Measurements from ENCODE around the gene GUCA1A.
"Not testable (repeated sequence)": the region's sequence is repeated elsewhere in the genome, so short reads cannot be mapped to it uniquely, and the experiment has no call there.

DNA sequence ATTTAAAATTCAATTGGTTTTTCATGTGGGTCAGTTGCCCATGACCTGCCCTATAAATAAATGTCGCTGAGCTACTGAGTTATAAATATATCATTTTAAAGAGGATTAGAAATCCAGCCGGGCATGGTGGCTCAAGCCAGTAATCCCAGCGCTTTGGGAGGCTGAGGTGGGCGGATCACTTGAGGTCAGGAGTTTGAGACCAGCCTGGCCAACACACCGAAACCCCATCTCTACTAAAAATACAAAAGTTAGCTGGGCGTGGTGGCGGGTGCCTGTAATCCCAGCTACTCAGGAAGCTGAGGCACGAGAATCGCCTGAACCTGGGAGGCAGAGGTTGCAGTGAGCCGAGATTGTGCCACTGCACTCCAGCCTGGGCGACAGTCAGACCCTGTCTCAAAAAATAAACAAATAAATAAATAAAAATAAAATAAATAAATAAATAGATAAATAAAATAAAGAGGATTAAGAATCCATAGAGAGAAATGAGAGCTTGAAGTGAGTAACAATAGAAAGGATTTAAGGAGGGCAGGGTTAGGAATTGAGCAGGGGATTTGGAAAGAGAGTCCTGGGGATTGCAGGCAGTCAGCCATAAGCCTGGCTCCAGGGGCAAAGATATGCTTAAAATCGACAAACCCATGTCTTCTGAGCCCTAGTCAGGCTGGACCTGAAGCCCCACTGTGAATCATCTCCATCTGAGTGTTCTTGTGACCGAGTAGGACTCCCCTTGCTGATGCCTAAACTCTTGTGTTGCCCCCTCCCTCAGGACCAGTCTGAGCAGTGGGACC is 29.2 kb downstream of the GUCA1A start:
- TF ChIP-seq, protein P1, sequence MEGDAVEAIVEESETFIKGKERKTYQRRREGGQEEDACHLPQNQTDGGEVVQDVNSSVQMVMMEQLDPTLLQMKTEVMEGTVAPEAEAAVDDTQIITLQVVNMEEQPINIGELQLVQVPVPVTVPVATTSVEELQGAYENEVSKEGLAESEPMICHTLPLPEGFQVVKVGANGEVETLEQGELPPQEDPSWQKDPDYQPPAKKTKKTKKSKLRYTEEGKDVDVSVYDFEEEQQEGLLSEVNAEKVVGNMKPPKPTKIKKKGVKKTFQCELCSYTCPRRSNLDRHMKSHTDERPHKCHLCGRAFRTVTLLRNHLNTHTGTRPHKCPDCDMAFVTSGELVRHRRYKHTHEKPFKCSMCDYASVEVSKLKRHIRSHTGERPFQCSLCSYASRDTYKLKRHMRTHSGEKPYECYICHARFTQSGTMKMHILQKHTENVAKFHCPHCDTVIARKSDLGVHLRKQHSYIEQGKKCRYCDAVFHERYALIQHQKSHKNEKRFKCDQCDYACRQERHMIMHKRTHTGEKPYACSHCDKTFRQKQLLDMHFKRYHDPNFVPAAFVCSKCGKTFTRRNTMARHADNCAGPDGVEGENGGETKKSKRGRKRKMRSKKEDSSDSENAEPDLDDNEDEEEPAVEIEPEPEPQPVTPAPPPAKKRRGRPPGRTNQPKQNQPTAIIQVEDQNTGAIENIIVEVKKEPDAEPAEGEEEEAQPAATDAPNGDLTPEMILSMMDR (optimal IDR thresholded peaks at IDR 0.05 in 1 of 3, IDR thresholded peaks at IDR 0.05 in 1 of 3, conservative IDR thresholded peaks at IDR 0.05 in 1 of 3; ENCODE audit: extremely low read depth in 1 of 3, insufficient read depth in 2 of 3, low read length in 3 of 3) = not testable (repeated sequence)
- not testable (repeated sequence) for TF ChIP-seq EZH2 (IDR thresholded peaks at IDR 0.05; ENCODE audit: low read length)

All from keratinocyte (primary cell).